HFF-Myc (cell line): Measurements from ENCODE around the gene SWSAP1.

ENCODE experiments used
- DNase-seq: peaks from one replicate; pipeline ENCODE4 v3.0.0-alpha.2; 2011; ENCODE audit warnings: low read depth; ENCODE audit errors: extremely low read depth
- H3K4me3 ChIP-seq: replicated peaks from 2 replicates; pipeline ENCODE4 v1.5.1; 2011; ENCODE audit warnings: low read depth, mild to moderate bottlenecking, control low read depth, low read length
- CTCF ChIP-seq: IDR thresholded peaks from 2 replicates; pipeline ENCODE4 v1.5.1; 2012; ENCODE audit warnings: mild to moderate bottlenecking, low read depth, low read length, control low read depth; ENCODE audit errors: missing control alignments

The SWSAP1 gene

DNA sequence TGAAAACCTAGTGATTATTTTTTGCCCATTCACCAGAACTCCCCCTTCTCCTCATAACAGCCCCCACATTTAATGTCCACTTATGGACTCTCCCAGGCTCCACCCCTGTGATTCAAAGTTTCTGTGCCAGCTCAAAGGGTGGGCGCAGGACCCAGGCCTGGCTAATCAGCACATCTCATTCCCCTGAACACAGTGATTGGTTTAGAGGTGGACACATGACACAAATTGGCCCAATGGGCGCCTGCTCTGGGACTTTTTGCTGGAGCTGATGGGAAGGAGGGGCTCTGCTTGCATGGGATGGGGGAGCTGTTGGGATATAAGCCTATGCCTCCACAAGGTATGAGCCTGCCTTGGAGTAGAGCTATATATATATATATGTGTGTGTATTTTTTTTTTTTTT, 15.9 kb downstream of the SWSAP1 start:
- H3K4me3 ChIP-seq, result no peak overlapping the region
- no peak for TF ChIP-seq CTCF
- no peak for DNase-seq

- TF ChIP-seq CTCF, result no peak
- no peak overlapping the region for H3K4me3 ChIP-seq
- no peak for DNase-seq
These were observed 16.6 kb downstream of the SWSAP1 start for GRCh38 chr19:11390933-11391680.

- no peak for TF ChIP-seq CTCF
- DNase-seq, result no peak
- H3K4me3 ChIP-seq, result no peak overlapping the region
These were observed 22.7 kb downstream of the SWSAP1 start for GRCh38 chr19:11397089-11397610.

DNA sequence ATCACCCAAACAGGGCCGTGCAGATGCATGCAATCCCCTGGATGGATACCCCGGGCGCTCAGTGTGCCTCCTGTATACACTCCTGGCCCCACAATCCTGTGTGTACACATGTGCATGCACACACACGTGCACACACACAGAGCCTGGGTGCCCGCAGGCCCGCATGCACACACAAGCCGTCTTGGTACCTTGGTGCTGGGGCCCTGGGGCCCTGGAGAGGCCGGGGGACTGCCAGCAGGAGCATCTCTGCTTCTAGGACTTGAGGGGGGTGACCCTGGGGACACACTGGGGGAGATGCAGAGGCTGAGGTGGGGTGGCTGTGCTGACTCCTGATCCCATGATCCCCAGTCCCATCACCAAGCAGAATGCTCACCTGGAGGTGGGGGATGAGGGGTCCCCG, 25.2 kb downstream of the SWSAP1 start:
- no peak for DNase-seq
- no peak overlapping the region for H3K4me3 ChIP-seq
- no peak for TF ChIP-seq CTCF

- no peak overlapping the region for H3K4me3 ChIP-seq
- no peak for TF ChIP-seq CTCF
- no peak for DNase-seq
These were observed 26.3 kb downstream of the SWSAP1 start for GRCh38 chr19:11400798-11401197.

DNA sequence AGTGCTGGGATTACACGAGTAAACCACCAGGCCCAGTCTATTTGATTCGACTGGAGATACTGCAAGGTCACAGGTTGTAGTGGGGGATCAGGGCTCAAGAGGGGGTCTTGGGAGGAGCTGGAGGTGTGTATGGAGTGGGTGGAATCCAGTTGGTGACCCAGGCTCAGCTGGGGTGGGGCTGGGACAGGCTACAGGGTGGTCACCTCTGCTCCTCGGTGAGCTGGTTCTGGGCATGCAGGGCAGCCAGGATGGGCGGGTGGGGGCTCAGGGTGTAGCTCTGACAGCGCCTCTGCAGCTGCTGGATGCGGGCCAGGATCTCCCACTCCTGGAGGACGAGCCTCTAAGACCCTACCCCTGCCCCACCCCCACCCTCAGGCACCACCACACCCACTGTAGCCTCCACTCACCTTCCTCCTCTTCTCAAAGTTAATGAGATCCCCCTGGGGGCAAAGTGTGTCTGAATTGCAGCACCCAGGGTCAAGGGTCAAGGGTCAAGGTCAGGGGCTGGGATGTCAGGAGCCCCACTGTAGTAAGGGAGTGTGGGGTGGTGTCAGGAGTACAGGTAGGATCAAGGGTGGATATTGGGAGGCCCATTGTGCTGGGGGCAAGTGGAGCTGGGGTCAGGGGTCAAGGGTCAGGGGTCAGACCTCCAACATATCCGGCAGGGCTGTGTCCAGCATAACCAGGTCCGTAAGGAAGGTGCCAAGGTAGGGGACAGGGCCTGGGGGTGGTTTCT, 27.5 kb downstream of the SWSAP1 start:
- no peak for TF ChIP-seq CTCF
- no peak for DNase-seq
- H3K4me3 ChIP-seq, result no peak overlapping the region
